Naive thymus-derived CD4-positive, alpha-beta T cell (primary cell): ENCODE results near the gene MTPN. TPM values are rescaled to one million over a fixed set of nuclear protein-coding genes. Genes with fewer than 3 reads are reported as not detected.

Source experiments
- ATAC-seq: fragments of 150-1000 bp; cut with Tn5 transposase; 2 replicates; pipeline ENCODE4 v1.10.0; 2021; ENCODE audit warnings: mild to moderate bottlenecking, moderate library complexity
- CTCF ChIA-PET: fragments of 350-600 bp; sonication (Branson Sonifier 250); formaldehyde crosslinking; loops from one replicate; lab custom pipeline; 2021; ENCODE audit warnings: antibody characterized with exemption; lab: Charles Lee
- POLR2A ChIA-PET: fragments of 350-600 bp; sonication (Branson Sonifier 250); formaldehyde crosslinking; loops from one replicate; lab custom pipeline; 2021; ENCODE audit warnings: antibody characterized with exemption, inconsistent platforms; lab: Charles Lee
- DNase-seq, 9 donors: peaks; one replicate each; pipeline versions ENCODE4 v3.0.0 to v3.0.0-alpha.2; 2020 to 2022; ENCODE audit warnings: mixed read lengths in 1 of 9
- H3K27ac ChIP-seq: one replicate; pipeline ENCODE4 v1.7.0; 2013; ENCODE audit warnings: mild to moderate bottlenecking, low read depth, low read length, moderate library complexity
- H3K27me3 ChIP-seq, 2 donors: one replicate each; pipeline ENCODE4 v1.7.0; 2013; ENCODE audit warnings: low read length in 2 of 2, mild to moderate bottlenecking in 2 of 2, moderate library complexity in 2 of 2; ENCODE audit not compliant: control insufficient read depth in 2 of 2, insufficient read depth in 2 of 2
- H3K36me3 ChIP-seq, 3 experiments: 1 replicate in 2 of 3; 2 replicates in 1 of 3; pipeline ENCODE4 v1.7.0; 2013; ENCODE audit warnings: low read length in 3 of 3, mild to moderate bottlenecking in 3 of 3, moderate library complexity in 1 of 3; ENCODE audit not compliant: insufficient read depth in 3 of 3, control insufficient read depth in 2 of 3
- H3K4me1 ChIP-seq, 2 donors: one replicate each; pipeline ENCODE4 v1.7.0; 2013; ENCODE audit warnings: low read length in 2 of 2, mild to moderate bottlenecking in 2 of 2, moderate library complexity in 1 of 2; ENCODE audit not compliant: control insufficient read depth in 2 of 2, insufficient read depth in 2 of 2
- H3K4me3 ChIP-seq: 2 replicates; pipeline ENCODE4 v1.7.0; 2013; ENCODE audit warnings: mild to moderate bottlenecking, low read length
- H3K9me3 ChIP-seq, 3 experiments: 1 replicate in 2 of 3; 2 replicates in 1 of 3; pipeline ENCODE4 v1.7.0; 2013; ENCODE audit warnings: low read length in 3 of 3; ENCODE audit not compliant: control insufficient read depth in 2 of 3
- H3K27ac Mint-ChIP-seq, 9 donors: one replicate each; pipeline ENCODE4 v1.8.0; 2020 to 2022; ENCODE audit warnings: mixed read lengths in 9 of 9, mild to moderate bottlenecking in 8 of 9, moderate library complexity in 5 of 9, inconsistent platforms in 2 of 9
- H3K27me3 Mint-ChIP-seq, 5 donors: one replicate each; pipeline ENCODE4 v1.8.0; 2021 to 2022; ENCODE audit warnings: mixed read lengths in 5 of 5, mild to moderate bottlenecking in 1 of 5
- H3K36me3 Mint-ChIP-seq, 5 donors: one replicate each; pipeline ENCODE4 v1.8.0; 2020 to 2022; ENCODE audit warnings: mixed read lengths in 5 of 5, mild to moderate bottlenecking in 3 of 5, inconsistent platforms in 1 of 5
- H3K4me1 Mint-ChIP-seq, 7 donors: one replicate each; pipeline ENCODE4 v1.8.0; 2020 to 2022; ENCODE audit warnings: mixed read lengths in 7 of 7, mild to moderate bottlenecking in 3 of 7, inconsistent platforms in 1 of 7
- H3K4me3 Mint-ChIP-seq, 10 donors: one replicate each; pipeline ENCODE4 v1.8.0; 2020 to 2022; ENCODE audit warnings: mild to moderate bottlenecking in 10 of 10, mixed read lengths in 10 of 10, moderate library complexity in 6 of 10, inconsistent platforms in 2 of 10
- H3K9me3 Mint-ChIP-seq, 11 donors: one replicate each; pipeline ENCODE4 v1.8.0; 2020 to 2022; ENCODE audit warnings: mixed read lengths in 11 of 11, mild to moderate bottlenecking in 4 of 11, inconsistent platforms in 1 of 11, moderate library complexity in 1 of 11
- intact Hi-C, 2 donors: fragments of 100-400 bp; cut with micrococcal nuclease; formaldehyde crosslinking; loops; one replicate each; pipeline ENCODE4 v1.15.1; 2023
- polyA plus RNA-seq, 2 donors: library from polyadenylated mRNA; unstranded; fragments of 300-500 nt; fragmentation: Illumina TruSeq; gene quantifications; one replicate each; pipeline ENCODE4 v1.2.3, GENCODE V29; 2021
- total RNA-seq, 6 experiments: library from RNA in 5 of 6; stranded (reverse) in 5 of 6; gene quantifications; 1 replicate in 5 of 6; 2 replicates in 1 of 6; pipeline ENCODE4 v1.2.3 and lab custom pipeline; 2021 to 2026

Gene MTPN
- total and polyA plus RNA-seq, 7 experiments from 2014 or later: 49.9 to 117 (median 80.7) TPM

- peaks cover 0 to 13% (median 6%) of the 10 kb centered on the region in 3 experiments for H3K36me3 ChIP-seq
- ChIA-PET CTCF (no interaction called here), POLR2A (no interaction called here)
- intact Hi-C loops: no loop called here
- Mint-ChIP-seq H3K27me3 (no peaks in the 10 kb centered on the region), H3K4me3 (no peak overlapping the region), H3K9me3 (peaks cover 0 to 2% (median 0%) of the 10 kb centered on the region in 11 donors), H3K36me3 (peaks cover 4 to 27% (median 12%) of the 10 kb centered on the region in 5 donors), H3K4me1 (peaks cover 18 to 75% (median 62%) of the 10 kb centered on the region in 7 donors), H3K27ac (peak overlapping the region in 1 of 9 donors; percentile 68)
- no peaks in the 10 kb centered on the region for H3K27me3 ChIP-seq
- H3K4me1 ChIP-seq: peaks cover 8 to 14% of the 10 kb centered on the region in 2 donors
- DNase-seq: no peak
- H3K9me3 ChIP-seq: no peaks in the 10 kb centered on the region
- no peak overlapping the region for H3K27ac ChIP-seq
- H3K4me3 ChIP-seq: no peak overlapping the region
- no peak for ATAC-seq
These were observed 33.9 kb downstream of the MTPN start for GRCh38 chr7:135943134-135943879.

- Mint-ChIP-seq H3K4me1 (peaks cover 19 to 76% (median 66%) of the 10 kb centered on the region in 7 donors), H3K36me3 (peaks cover 4 to 22% (median 10%) of the 10 kb centered on the region in 5 donors), H3K27ac (no peak overlapping the region), H3K27me3 (no peaks in the 10 kb centered on the region), H3K4me3 (no peak overlapping the region), H3K9me3 (peaks cover 0 to 2% (median 0%) of the 10 kb centered on the region in 11 donors)
- H3K27me3 ChIP-seq: no peaks in the 10 kb centered on the region
- ATAC-seq: no peak
- H3K9me3 ChIP-seq: no peaks in the 10 kb centered on the region
- POLR2A ChIA-PET: no interaction called here
- CTCF ChIA-PET: no interaction called here
- intact Hi-C loops: no loop called here
- peaks cover 12 to 17% of the 10 kb centered on the region in 2 donors for H3K4me1 ChIP-seq
- no peak for DNase-seq
- H3K27ac ChIP-seq: no peak overlapping the region
- no peak overlapping the region for H3K4me3 ChIP-seq
- H3K36me3 ChIP-seq: peaks cover 0 to 13% (median 0%) of the 10 kb centered on the region in 3 experiments
These were observed 34.5 kb downstream of the MTPN start for GRCh38 chr7:135942614-135943013.

GRCh38 chr7:135940077-135941075, 36.8 kb downstream of the MTPN start:
- no peaks in the 10 kb centered on the region for H3K36me3 ChIP-seq
- ChIA-PET CTCF (no interaction called here), POLR2A (no interaction called here)
- H3K4me1 Mint-ChIP-seq: peaks cover 22 to 78% (median 74%) of the 10 kb centered on the region in 7 donors
- ATAC-seq: no peak
- peaks cover 0 to 18% (median 0%) of the 10 kb centered on the region in 5 donors for H3K36me3 Mint-ChIP-seq
- H3K4me1 ChIP-seq: peaks cover 12 to 17% of the 10 kb centered on the region in 2 donors
- H3K27me3 ChIP-seq: no peaks in the 10 kb centered on the region
- intact Hi-C loops: no loop called here
- H3K9me3 ChIP-seq: no peaks in the 10 kb centered on the region
- peak overlapping the region in 1 of 9 donors; percentile 13 for H3K27ac Mint-ChIP-seq
- no peak overlapping the region for H3K27ac ChIP-seq
- no peak overlapping the region for H3K4me3 ChIP-seq
- no peaks in the 10 kb centered on the region for H3K27me3 Mint-ChIP-seq
- H3K4me3 Mint-ChIP-seq: peak overlapping the region in 2 of 10 donors; percentile 5 to 14
- no peak for DNase-seq
- no peaks in the 10 kb centered on the region for H3K9me3 Mint-ChIP-seq

- H3K4me3 ChIP-seq: no peak overlapping the region
- Mint-ChIP-seq H3K9me3 (no peaks in the 10 kb centered on the region), H3K4me1 (peaks cover 27 to 88% (median 83%) of the 10 kb centered on the region in 7 donors), H3K36me3 (peaks cover 0 to 18% (median 0%) of the 10 kb centered on the region in 5 donors), H3K27ac (peak overlapping the region in 8 of 9 donors; percentile 16 to 86 (median 50)), H3K4me3 (peak overlapping the region in 3 of 10 donors; percentile 6 to 23 (median 7)), H3K27me3 (no peaks in the 10 kb centered on the region)
- POLR2A ChIA-PET: no interaction called here
- intact Hi-C loops: no loop called here
- ATAC-seq: no peak
- no peak overlapping the region for H3K27ac ChIP-seq
- peaks cover 12 to 17% of the 10 kb centered on the region in 2 donors for H3K4me1 ChIP-seq
- CTCF ChIA-PET: no interaction called here
- no peak for DNase-seq
- no peaks in the 10 kb centered on the region for H3K27me3 ChIP-seq
- no peaks in the 10 kb centered on the region for H3K9me3 ChIP-seq
- H3K36me3 ChIP-seq: no peaks in the 10 kb centered on the region
These were observed 37.8 kb downstream of the MTPN start for GRCh38 chr7:135939261-135939812.

DNA sequence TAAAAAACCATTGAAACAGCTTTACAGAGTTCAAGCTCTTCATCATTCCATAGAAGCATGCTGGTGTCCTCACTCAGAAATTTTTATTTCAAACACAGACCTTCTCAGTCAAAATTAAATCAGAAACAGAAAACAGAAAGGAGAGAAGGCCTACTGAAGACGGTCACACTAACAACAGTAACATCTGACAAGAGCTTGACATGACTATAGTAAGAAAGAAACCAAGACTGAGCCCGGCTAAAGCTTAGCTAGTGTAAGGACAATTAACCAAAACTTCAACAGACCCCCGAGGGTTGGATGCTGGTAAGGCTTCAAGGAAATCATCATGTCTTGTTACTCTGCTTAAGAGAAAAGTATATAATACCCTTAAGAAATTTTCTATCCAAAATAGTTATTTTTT, 38.6 kb downstream of the MTPN start:
- DNase-seq (no peak), ATAC-seq (no peak)
- no peaks in the 10 kb centered on the region for H3K9me3 ChIP-seq
- no peaks in the 10 kb centered on the region for H3K9me3 Mint-ChIP-seq
- intact Hi-C loops: no loop called here
- peaks cover 35 to 93% (median 88%) of the 10 kb centered on the region in 7 donors for H3K4me1 Mint-ChIP-seq
- peaks cover 12 to 17% of the 10 kb centered on the region in 2 donors for H3K4me1 ChIP-seq
- CTCF ChIA-PET: no interaction called here
- H3K27me3 ChIP-seq: no peaks in the 10 kb centered on the region
- no peaks in the 10 kb centered on the region for H3K27me3 Mint-ChIP-seq
- no peaks in the 10 kb centered on the region for H3K36me3 ChIP-seq
- peak overlapping the region in 7 of 9 donors; percentile 16 to 86 (median 54) for H3K27ac Mint-ChIP-seq
- no peak overlapping the region for H3K4me3 ChIP-seq
- POLR2A ChIA-PET: no interaction called here
- H3K4me3 Mint-ChIP-seq: peak overlapping the region in 1 of 10 donors; percentile 18
- H3K27ac ChIP-seq: no peak overlapping the region
- peaks cover 0 to 18% (median 0%) of the 10 kb centered on the region in 5 donors for H3K36me3 Mint-ChIP-seq

DNA sequence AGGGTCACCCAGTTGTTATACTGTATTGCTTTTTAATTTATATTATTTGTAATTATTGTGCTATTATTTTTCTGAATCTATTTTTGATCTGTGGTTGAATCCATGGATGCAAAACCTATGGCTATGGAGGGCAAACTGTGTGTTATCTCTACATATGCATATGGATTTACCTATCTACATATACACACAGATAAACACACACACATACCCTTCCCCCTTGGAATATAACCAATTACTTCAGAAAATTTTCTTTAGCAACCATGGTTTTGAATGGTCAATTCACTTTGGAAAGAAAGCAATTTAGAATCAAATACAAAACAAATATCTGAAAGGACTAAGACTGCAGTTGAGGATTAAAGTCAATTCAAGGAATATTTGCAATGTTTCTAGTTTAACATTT, 39.1 kb downstream of the MTPN start:
- Histone ChIP-seq H3K9me3 (no peaks in the 10 kb centered on the region), H3K36me3 (no peaks in the 10 kb centered on the region), H3K27ac (no peak overlapping the region), H3K4me3 (no peak overlapping the region), H3K4me1 (peaks cover 12 to 17% of the 10 kb centered on the region in 2 donors), H3K27me3 (no peaks in the 10 kb centered on the region)
- Mint-ChIP-seq H3K4me1 (peaks cover 39 to 93% (median 88%) of the 10 kb centered on the region in 7 donors), H3K27me3 (no peaks in the 10 kb centered on the region), H3K4me3 (no peak overlapping the region), H3K9me3 (no peaks in the 10 kb centered on the region), H3K36me3 (peaks cover 0 to 15% (median 0%) of the 10 kb centered on the region in 5 donors), H3K27ac (peak overlapping the region in 5 of 9 donors; percentile 4 to 86 (median 18))
- no peak for DNase-seq
- ChIA-PET CTCF (no interaction called here), POLR2A (no interaction called here)
- no peak for ATAC-seq
- intact Hi-C loops: no loop called here
